KMS-11 (cell line): ENCODE data around the gene NODAL.

Experiments used
- H2AFZ ChIP-seq: fragments of 200-600 bp; sonication (generic); 2 replicates; pipeline ENCODE4 v1.6.1; 2016; ENCODE audit warnings: antibody characterized with exemption, mixed run types, low read depth
- H3K27ac ChIP-seq: fragments of 200-600 bp; sonication (generic); 2 replicates; pipeline ENCODE4 v1.6.1; 2016; ENCODE audit warnings: mild to moderate bottlenecking, mixed run types
- H3K27me3 ChIP-seq: fragments of 200-600 bp; sonication (generic); 2 replicates; pipeline ENCODE4 v1.6.1; 2017; ENCODE audit warnings: mild to moderate bottlenecking, low read depth, mixed run types, moderate library complexity; ENCODE audit not compliant: insufficient read depth
- H3K36me3 ChIP-seq: fragments of 200-600 bp; sonication (generic); 2 replicates; pipeline ENCODE4 v1.6.1; 2017; ENCODE audit warnings: mild to moderate bottlenecking, mixed run types; ENCODE audit not compliant: insufficient read depth
- H3K4me1 ChIP-seq: fragments of 200-600 bp; sonication (generic); 2 replicates; pipeline ENCODE4 v1.6.1; 2016; ENCODE audit warnings: mild to moderate bottlenecking, low read depth, mixed run types; ENCODE audit not compliant: poor library complexity, severe bottlenecking
- H3K4me2 ChIP-seq: fragments of 200-600 bp; sonication (generic); 2 replicates; pipeline ENCODE4 v1.7.0; 2016; ENCODE audit warnings: mild to moderate bottlenecking, mixed run types
- H3K4me3 ChIP-seq: fragments of 200-600 bp; sonication (generic); IDR thresholded peaks from 2 replicates; pipeline ENCODE4 v1.6.1; 2017; ENCODE audit warnings: low read depth, low read length, mixed read lengths; ENCODE audit not compliant: insufficient read depth
- H3K79me2 ChIP-seq: fragments of 200-600 bp; sonication (generic); 2 replicates; pipeline ENCODE4 v1.6.1; 2016; ENCODE audit warnings: low read depth, mixed run types; ENCODE audit not compliant: insufficient read depth
- H3K9ac ChIP-seq: fragments of 200-600 bp; sonication (generic); 2 replicates; pipeline ENCODE4 v1.6.1; 2016; ENCODE audit warnings: mild to moderate bottlenecking, mixed run types
- H4K20me1 ChIP-seq: fragments of 200-600 bp; sonication (generic); 2 replicates; pipeline ENCODE4 v1.6.1; 2016; ENCODE audit warnings: mild to moderate bottlenecking, mixed run types; ENCODE audit not compliant: insufficient read depth
- TF ChIP-seq, protein P1 (sequence below): fragments of 200-600 bp; sonication (generic); conservative IDR thresholded peaks from 2 replicates; pipeline ENCODE4 v1.6.1; 2017; ENCODE audit warnings: low read depth, mild to moderate bottlenecking, antibody characterized with exemption, low read length, moderate library complexity, mixed read lengths

The NODAL gene

GRCh38 chr10:70444744-70445143 lies 3.3 kb upstream of the NODAL start:
- Histone ChIP-seq H3K27ac (no peak overlapping the region), H3K4me2 (no peak overlapping the region), H3K79me2 (no peaks in the 10 kb centered on the region), H3K27me3 (no peaks in the 10 kb centered on the region), H3K4me1 (no peaks in the 10 kb centered on the region), H3K9ac (no peak overlapping the region), H3K4me3 (no peak overlapping the region), H3K36me3 (no peaks in the 10 kb centered on the region), H2AFZ (no peak overlapping the region), H4K20me1 (no peaks in the 10 kb centered on the region)
- TF ChIP-seq, protein P1, sequence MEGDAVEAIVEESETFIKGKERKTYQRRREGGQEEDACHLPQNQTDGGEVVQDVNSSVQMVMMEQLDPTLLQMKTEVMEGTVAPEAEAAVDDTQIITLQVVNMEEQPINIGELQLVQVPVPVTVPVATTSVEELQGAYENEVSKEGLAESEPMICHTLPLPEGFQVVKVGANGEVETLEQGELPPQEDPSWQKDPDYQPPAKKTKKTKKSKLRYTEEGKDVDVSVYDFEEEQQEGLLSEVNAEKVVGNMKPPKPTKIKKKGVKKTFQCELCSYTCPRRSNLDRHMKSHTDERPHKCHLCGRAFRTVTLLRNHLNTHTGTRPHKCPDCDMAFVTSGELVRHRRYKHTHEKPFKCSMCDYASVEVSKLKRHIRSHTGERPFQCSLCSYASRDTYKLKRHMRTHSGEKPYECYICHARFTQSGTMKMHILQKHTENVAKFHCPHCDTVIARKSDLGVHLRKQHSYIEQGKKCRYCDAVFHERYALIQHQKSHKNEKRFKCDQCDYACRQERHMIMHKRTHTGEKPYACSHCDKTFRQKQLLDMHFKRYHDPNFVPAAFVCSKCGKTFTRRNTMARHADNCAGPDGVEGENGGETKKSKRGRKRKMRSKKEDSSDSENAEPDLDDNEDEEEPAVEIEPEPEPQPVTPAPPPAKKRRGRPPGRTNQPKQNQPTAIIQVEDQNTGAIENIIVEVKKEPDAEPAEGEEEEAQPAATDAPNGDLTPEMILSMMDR = no peak

DNA sequence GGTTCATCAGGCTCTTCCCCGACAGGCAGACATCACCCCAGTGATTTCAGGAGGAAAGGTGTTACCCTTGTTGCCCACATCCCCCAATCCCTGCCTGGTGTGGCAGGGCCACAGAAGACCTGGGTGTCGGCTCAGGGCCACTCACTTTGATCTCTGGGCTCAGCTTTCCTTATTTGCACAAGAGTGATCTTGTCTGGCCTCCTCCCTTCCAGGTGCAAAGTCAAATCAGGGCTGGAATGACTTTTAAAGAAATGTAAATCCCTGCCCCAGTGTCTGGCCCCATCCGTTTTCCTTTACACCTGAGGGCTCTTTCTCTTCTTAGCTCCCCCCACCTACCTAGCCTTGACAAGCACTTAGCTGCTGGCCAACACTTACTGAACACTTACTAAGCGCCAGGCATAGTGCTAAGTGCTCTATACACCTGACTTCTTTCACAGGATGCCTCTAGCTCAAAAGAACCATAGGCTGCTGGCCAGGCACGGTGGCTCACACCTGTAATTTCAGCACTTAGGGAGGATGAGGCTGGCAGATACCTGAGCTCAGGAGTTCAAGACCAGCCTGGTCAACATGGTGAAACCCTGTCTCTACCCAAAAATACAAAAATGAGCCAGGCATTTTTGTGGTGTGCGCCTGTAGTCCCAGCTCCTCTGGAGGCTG lies 979 bp upstream of the NODAL start:
- H3K27me3 ChIP-seq = no peaks in the 10 kb centered on the region
- no peaks in the 10 kb centered on the region for H3K4me1 ChIP-seq
- H3K27ac ChIP-seq = no peak overlapping the region
- no peaks in the 10 kb centered on the region for H4K20me1 ChIP-seq
- H3K4me2 ChIP-seq = no peak overlapping the region
- H3K79me2 ChIP-seq = no peaks in the 10 kb centered on the region
- H3K9ac ChIP-seq = no peak overlapping the region
- no peak overlapping the region for H2AFZ ChIP-seq
- H3K4me3 ChIP-seq = no peak overlapping the region
- H3K36me3 ChIP-seq = no peaks in the 10 kb centered on the region
- TF ChIP-seq, protein P1 = no peak

GRCh38 chr10:70441895-70442309 lies 421 bp upstream of the NODAL start:
- H3K4me3 ChIP-seq = no peak overlapping the region
- no peaks in the 10 kb centered on the region for H4K20me1 ChIP-seq
- H3K79me2 ChIP-seq = no peaks in the 10 kb centered on the region
- no peak overlapping the region for H2AFZ ChIP-seq
- no peak overlapping the region for H3K4me2 ChIP-seq
- H3K27me3 ChIP-seq = no peaks in the 10 kb centered on the region
- TF ChIP-seq, protein P1 = no peak
- no peaks in the 10 kb centered on the region for H3K36me3 ChIP-seq
- no peaks in the 10 kb centered on the region for H3K4me1 ChIP-seq
- no peak overlapping the region for H3K27ac ChIP-seq
- H3K9ac ChIP-seq = no peak overlapping the region

- Histone ChIP-seq H3K27ac (no peak overlapping the region), H3K36me3 (no peaks in the 10 kb centered on the region), H3K9ac (no peak overlapping the region), H4K20me1 (no peaks in the 10 kb centered on the region), H3K4me1 (no peaks in the 10 kb centered on the region), H2AFZ (no peak overlapping the region), H3K27me3 (no peaks in the 10 kb centered on the region), H3K79me2 (no peaks in the 10 kb centered on the region), H3K4me2 (no peak overlapping the region), H3K4me3 (no peak overlapping the region)
- TF ChIP-seq, protein P1 = no peak
Measured at GRCh38 chr10:70440296-70441160, 953 bp downstream of the NODAL start.
